Spleen (tissue), 7 donors: ENCODE measurements around the gene SLC25A13.

ENCODE experiments used
- CTCF ChIP-seq, 11 experiments: fragments of 200-600 bp in 7 of 11; fragments of 450-650 bp in 4 of 11; sonication (generic) in 4 of 11; IDR thresholded peaks in 8 of 11; conservative IDR thresholded peaks in 3 of 11; 1 replicate in 7 of 11; 2 replicates in 4 of 11; pipeline versions ENCODE4 v1.4.0 to v1.8.0; 2016 to 2021; ENCODE audit warnings: antibody characterized with exemption in 11 of 11, inconsistent platforms in 4 of 11, mild to moderate bottlenecking in 1 of 11
- POLR2A ChIP-seq, 3 donors: fragments of 450-650 bp; IDR thresholded peaks; one replicate each; pipeline ENCODE4 v1.5.1; 2017; ENCODE audit warnings: antibody characterized with exemption in 3 of 3, mild to moderate bottlenecking in 1 of 3
- POLR2AphosphoS5 ChIP-seq, 3 donors: sonication (generic); formaldehyde crosslinking; IDR thresholded peaks; one replicate each; pipeline ENCODE4 v1.5.1; 2017; ENCODE audit warnings: antibody characterized with exemption in 3 of 3
- donor health status: DM: no; HTN: no; CAD: no; lungs with moderate emphysema.
- donor health status: DM: no; HTN: no; CAD: no.
- donor health status: DM: no; HTN: no; CAD: no.

GRCh38 chr7:96266015-96266414, 55.9 kb downstream of the SLC25A13 start:
- TF ChIP-seq CTCF (IDR thresholded peaks at IDR 0.05 in 8 of 11, conservative IDR thresholded peaks at IDR 0.05 in 3 of 11) (no peak), POLR2A (IDR thresholded peaks at IDR 0.05) (no peak), POLR2AphosphoS5 (IDR thresholded peaks at IDR 0.05) (no peak)
